ENCODE results near the gene AGPAT1.

DNA sequence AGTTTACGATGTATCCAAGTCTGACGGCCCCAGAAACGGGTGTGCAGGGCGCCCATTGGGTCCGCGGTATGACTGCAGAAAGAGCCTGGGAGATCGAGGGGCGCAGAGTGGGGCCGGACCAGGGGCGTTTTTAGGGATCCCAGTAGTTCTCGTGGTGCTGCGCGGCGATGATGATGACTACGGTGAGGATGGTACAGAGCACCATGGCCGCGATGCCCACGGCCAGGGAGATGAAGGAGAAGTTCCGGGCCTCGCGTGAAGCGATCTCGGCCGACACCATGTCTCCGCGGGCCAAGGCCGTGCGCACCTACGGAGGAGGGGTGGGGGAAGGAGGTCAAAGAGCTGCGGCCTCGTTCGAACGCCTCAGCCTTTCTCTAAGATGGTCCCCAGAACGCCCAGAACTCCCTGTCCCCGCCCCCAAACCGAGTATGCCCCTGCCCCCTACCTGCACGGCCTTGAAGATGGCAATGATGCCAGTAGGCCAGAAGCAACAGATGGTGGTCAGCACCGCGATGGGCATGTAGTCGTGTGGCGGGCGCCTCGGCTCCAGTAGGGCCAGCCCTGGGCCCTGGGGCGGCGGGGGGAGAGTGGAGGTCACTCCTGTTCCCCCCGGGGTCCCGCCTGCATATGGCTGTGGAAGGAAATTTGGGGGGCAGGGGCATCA is 26.7 kb downstream of the AGPAT1 start:
- TF ChIP-seq, protein P1, sequence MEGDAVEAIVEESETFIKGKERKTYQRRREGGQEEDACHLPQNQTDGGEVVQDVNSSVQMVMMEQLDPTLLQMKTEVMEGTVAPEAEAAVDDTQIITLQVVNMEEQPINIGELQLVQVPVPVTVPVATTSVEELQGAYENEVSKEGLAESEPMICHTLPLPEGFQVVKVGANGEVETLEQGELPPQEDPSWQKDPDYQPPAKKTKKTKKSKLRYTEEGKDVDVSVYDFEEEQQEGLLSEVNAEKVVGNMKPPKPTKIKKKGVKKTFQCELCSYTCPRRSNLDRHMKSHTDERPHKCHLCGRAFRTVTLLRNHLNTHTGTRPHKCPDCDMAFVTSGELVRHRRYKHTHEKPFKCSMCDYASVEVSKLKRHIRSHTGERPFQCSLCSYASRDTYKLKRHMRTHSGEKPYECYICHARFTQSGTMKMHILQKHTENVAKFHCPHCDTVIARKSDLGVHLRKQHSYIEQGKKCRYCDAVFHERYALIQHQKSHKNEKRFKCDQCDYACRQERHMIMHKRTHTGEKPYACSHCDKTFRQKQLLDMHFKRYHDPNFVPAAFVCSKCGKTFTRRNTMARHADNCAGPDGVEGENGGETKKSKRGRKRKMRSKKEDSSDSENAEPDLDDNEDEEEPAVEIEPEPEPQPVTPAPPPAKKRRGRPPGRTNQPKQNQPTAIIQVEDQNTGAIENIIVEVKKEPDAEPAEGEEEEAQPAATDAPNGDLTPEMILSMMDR (optimal IDR thresholded peaks at IDR 0.05 in 1 of 3, IDR thresholded peaks at IDR 0.05 in 1 of 3, conservative IDR thresholded peaks at IDR 0.05 in 1 of 3; ENCODE audit: extremely low read depth in 1 of 3, insufficient read depth in 2 of 3, low read length in 3 of 3), result no peak
- no peak for TF ChIP-seq EZH2 (IDR thresholded peaks at IDR 0.05; ENCODE audit: low read length)

Measured in keratinocyte (primary cell).